ENCODE data around the gene PPM1E.
"Not testable (repeated sequence)": the region's sequence is repeated elsewhere in the genome, so short reads cannot be mapped to it uniquely, and the experiment has no call there.

Gene PPM1E

GRCh38 chr17:58755577-58756245 lies at the start of gene PPM1E:
Gene PPM1E (plus strand): TSS chr17:58755854.
- DNase-seq (ENCODE audit: low spot score), result peak; percentile 16

- DNase-seq (ENCODE audit: low spot score), result no peak
Measured at GRCh38 chr17:58706351-58707140, 49.1 kb upstream of the PPM1E start.

- DNase-seq (ENCODE audit: low spot score), result peak; percentile 69
Measured at GRCh38 chr17:58710948-58711552, 44.6 kb upstream of the PPM1E start.

GRCh38 chr17:58722274-58722673 lies 33.4 kb upstream of the PPM1E start:
- DNase-seq (ENCODE audit: low spot score), result no peak

- no peak for DNase-seq (ENCODE audit: low spot score)
Measured at GRCh38 chr17:58722696-58723095, 33.0 kb upstream of the PPM1E start.

GRCh38 chr17:58728798-58729197 lies 26.9 kb upstream of the PPM1E start:
- DNase-seq (ENCODE audit: low spot score), result no peak

GRCh38 chr17:58730937-58731336 lies 24.7 kb upstream of the PPM1E start:
- no peak for DNase-seq (ENCODE audit: low spot score)

- DNase-seq (ENCODE audit: low spot score), result no peak
Measured at GRCh38 chr17:58734040-58734439, 21.6 kb upstream of the PPM1E start.

GRCh38 chr17:58734811-58735210 lies 20.8 kb upstream of the PPM1E start:
- no peak for DNase-seq (ENCODE audit: low spot score)

GRCh38 chr17:58741121-58741625 lies 14.5 kb upstream of the PPM1E start:
- DNase-seq (ENCODE audit: low spot score), result no peak

- DNase-seq (ENCODE audit: low spot score), result no peak
Measured at GRCh38 chr17:58747674-58748073, 8.0 kb upstream of the PPM1E start.

GRCh38 chr17:58749627-58750026 lies 6.0 kb upstream of the PPM1E start:
- not testable (repeated sequence) for DNase-seq (ENCODE audit: low spot score)

- DNase-seq (ENCODE audit: low spot score), result no peak
Measured at GRCh38 chr17:58753026-58753425, 2.6 kb upstream of the PPM1E start.

GRCh38 chr17:58755269-58755576 lies 431 bp upstream of the PPM1E start:
- no peak for DNase-seq (ENCODE audit: low spot score)

- no peak for DNase-seq (ENCODE audit: low spot score)
Measured at GRCh38 chr17:58756246-58757161, 850 bp downstream of the PPM1E start.

GRCh38 chr17:58757162-58757613 lies 1.5 kb downstream of the PPM1E start:
- DNase-seq (ENCODE audit: low spot score), result no peak

- DNase-seq (ENCODE audit: low spot score), result no peak
Measured at GRCh38 chr17:58758890-58759289, 3.2 kb downstream of the PPM1E start.

GRCh38 chr17:58759522-58759921 lies 3.9 kb downstream of the PPM1E start:
- no peak for DNase-seq (ENCODE audit: low spot score)

- no peak for DNase-seq (ENCODE audit: low spot score)
Measured at GRCh38 chr17:58760248-58760647, 4.6 kb downstream of the PPM1E start.

GRCh38 chr17:58763263-58763662 lies 7.6 kb downstream of the PPM1E start:
- DNase-seq (ENCODE audit: low spot score), result no peak

- DNase-seq (ENCODE audit: low spot score), result no peak
Measured at GRCh38 chr17:58764373-58764772, 8.7 kb downstream of the PPM1E start.

- DNase-seq (ENCODE audit: low spot score), result not testable (repeated sequence)
Measured at GRCh38 chr17:58778482-58778881, 22.8 kb downstream of the PPM1E start.
